NB4 (cell line): ENCODE results near the gene HECTD4.

Experiments
- DNase-seq: peaks from one replicate; pipeline ENCODE4 v3.0.0; 2010; ENCODE audit warnings: low read depth
- H3K4me3 ChIP-seq: one replicate; pipeline ENCODE4 v1.5.1; 2011; ENCODE audit warnings: mild to moderate bottlenecking, low read depth, low read length, moderate library complexity
- CTCF ChIP-seq: IDR thresholded peaks from one replicate; pipeline ENCODE4 v1.5.1; 2012; ENCODE audit warnings: low read depth, low read length
- MAX ChIP-seq: IDR thresholded peaks from 2 replicates; pipeline ENCODE4 v1.6.1; 2011; ENCODE audit warnings: low read depth, low read length
- MYC ChIP-seq: IDR thresholded peaks from 2 replicates; pipeline ENCODE4 v1.6.1; 2011; ENCODE audit warnings: low read depth, low read length
- POLR2A ChIP-seq: IDR thresholded peaks from 2 replicates; pipeline ENCODE4 v1.6.1; 2011; ENCODE audit warnings: mild to moderate bottlenecking; ENCODE audit not compliant: insufficient read length; ENCODE audit errors: extremely low read depth

The HECTD4 gene

GRCh38 chr12:112305951-112306350 lies 76.3 kb downstream of the HECTD4 start:
- no peak for DNase-seq
- no peak for TF ChIP-seq POLR2A
- no peak for TF ChIP-seq MYC
- no peak for TF ChIP-seq CTCF
- no peak for TF ChIP-seq MAX
- H3K4me3 ChIP-seq: no peak overlapping the region

- DNase-seq: no peak
- no peak overlapping the region for H3K4me3 ChIP-seq
- no peak for TF ChIP-seq MYC
- no peak for TF ChIP-seq CTCF
Measured at GRCh38 chr12:112304436-112304835, 77.8 kb downstream of the HECTD4 start.

GRCh38 chr12:112303799-112304198 lies 78.4 kb downstream of the HECTD4 start:
- TF ChIP-seq MAX (no peak), MYC (no peak), CTCF (no peak), POLR2A (no peak)

GRCh38 chr12:112303004-112303403 lies 79.2 kb downstream of the HECTD4 start:
- no peak for DNase-seq
- TF ChIP-seq MYC (no peak), CTCF (no peak), MAX (no peak), POLR2A (no peak)
- no peak overlapping the region for H3K4me3 ChIP-seq

More at GRCh38 chr12:112303799-112304198, 78.4 kb downstream of the HECTD4 start:
- no peak for DNase-seq
- H3K4me3 ChIP-seq: no peak overlapping the region

GRCh38 chr12:112299704-112300103 lies 82.5 kb downstream of the HECTD4 start:
- no peak overlapping the region for H3K4me3 ChIP-seq
- no peak for DNase-seq
- TF ChIP-seq MAX: no peak
- TF ChIP-seq MYC: no peak
- no peak for TF ChIP-seq POLR2A
- no peak for TF ChIP-seq CTCF

GRCh38 chr12:112297188-112297587 lies 85.0 kb downstream of the HECTD4 start:
- DNase-seq: no peak
- no peak overlapping the region for H3K4me3 ChIP-seq
- TF ChIP-seq POLR2A (no peak), MYC (no peak)
